Measurements from ENCODE around the gene LTB4R2.
"Not testable (repeated sequence)": the region's sequence is repeated elsewhere in the genome, so short reads cannot be mapped to it uniquely, and the experiment has no call there.

Gene LTB4R2

DNA sequence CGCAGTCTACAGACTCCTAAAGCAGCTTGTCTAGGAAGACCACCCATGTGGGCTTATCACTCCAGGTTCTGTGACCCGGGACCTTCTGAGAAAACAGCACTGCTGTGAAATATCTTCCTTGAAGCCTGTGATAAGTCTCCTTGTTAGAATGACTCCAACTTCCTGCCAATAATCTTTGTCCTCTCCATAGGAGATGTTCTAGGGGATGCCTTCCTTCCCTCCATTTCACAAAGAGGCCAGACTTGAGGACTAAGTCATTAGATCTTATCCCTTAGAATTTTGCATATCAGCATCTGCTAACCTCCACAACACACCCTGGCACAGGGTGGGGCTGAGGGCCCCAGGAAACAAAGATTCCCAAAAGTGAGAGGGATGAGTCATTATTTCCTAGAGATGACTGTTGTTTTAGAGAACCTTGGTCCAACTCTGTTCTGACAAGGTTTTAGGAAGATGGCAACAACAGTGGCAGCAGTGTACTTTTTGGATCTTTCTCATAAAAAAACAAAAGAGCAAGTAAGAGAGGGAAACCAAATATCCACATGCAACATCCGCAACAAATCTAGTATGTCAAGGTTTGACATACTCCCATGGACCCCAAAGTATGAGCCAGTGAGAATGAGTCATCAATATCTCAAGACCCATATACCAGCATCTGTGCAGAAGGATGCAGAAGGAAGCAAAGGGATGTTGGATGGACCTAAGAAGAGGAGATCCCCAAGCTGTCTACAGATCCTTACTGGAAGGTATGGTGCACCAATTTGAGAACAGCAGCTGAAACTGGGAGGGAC is 7.4 kb downstream of the LTB4R2 start:
- no peak for DNase-seq (ENCODE audit: low read depth in 1 of 2, low spot score in 1 of 2)

DNA sequence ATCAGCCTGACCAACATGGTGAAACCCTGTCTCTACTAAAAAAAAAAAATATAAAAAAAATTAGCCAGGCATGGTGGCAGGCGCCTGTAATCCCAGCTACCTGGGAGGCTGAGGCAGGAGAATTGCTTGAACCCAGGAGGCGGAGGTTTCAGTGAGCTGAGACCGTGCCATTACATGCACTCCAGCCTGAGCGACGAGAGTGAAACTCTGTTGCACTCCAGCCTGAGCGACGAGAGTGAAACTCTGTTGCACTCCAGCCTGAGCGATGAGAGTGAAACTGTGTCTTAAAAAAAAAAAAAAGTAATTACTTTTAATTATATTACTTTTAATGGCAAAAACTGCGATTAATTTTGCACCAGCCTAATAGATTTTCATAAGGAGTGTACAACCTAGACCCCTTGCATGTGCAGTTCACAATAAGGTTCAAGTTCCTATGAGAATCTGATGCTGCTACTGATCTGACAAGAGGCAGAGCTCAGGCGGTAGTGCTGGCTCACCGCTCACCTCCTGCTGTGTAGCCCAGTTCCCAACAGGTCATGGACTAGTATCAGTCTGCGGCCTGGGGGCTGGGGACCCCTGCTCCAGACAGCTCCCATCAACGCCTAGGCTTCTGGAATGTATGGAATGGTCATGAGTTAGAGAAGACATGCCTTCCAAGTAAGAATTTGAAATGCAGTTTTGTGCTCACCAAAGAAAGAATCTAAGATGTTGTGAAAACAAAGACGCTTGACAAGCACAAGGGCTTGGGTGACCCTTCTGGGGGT is 11.5 kb downstream of the LTB4R2 start:
- DNase-seq (ENCODE audit: low read depth in 1 of 2, low spot score in 1 of 2), result no peak

DNA sequence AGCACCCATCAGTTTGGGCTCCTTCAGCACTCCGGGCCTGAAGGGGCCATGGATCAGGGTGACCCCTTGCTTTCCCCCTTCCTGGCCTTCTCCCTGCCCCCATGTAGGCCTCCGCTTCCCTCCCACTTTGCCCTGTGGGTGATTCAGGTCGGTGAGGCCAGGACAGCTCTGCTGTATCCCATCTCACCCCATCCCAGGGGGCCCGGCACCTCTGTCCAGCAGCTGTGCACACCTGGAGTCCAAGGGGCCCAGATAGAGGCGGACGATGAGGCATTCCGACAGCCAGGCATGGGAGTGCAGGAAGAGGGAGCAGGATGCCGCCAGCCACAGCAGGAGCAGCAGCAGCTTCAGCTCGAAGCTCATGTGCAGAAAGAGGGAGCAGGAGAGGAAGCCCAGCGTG is 12.7 kb downstream of the LTB4R2 start:
- no peak for DNase-seq (ENCODE audit: low read depth in 1 of 2, low spot score in 1 of 2)

DNA sequence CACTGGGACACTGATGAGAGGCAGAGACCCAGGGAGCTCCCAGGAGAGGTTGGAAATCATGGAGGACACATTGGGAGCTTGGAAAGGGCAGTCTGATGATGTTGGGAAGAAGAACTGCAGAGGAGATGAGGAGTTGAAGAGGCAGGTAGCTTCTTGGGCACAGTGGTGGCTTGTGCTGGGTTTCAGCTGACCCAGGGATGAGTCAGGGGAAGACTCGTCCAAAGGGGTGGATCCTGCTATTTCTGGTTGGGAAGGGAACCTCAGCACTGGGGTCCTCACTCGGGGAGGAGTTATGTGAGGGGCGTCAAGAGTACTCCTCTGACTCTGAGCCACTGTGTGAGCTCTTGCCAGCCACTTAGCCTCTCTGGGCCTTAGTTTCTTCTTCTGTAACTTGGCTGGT is 13.4 kb downstream of the LTB4R2 start:
- no peak for DNase-seq (ENCODE audit: low read depth in 1 of 2, low spot score in 1 of 2)

DNA sequence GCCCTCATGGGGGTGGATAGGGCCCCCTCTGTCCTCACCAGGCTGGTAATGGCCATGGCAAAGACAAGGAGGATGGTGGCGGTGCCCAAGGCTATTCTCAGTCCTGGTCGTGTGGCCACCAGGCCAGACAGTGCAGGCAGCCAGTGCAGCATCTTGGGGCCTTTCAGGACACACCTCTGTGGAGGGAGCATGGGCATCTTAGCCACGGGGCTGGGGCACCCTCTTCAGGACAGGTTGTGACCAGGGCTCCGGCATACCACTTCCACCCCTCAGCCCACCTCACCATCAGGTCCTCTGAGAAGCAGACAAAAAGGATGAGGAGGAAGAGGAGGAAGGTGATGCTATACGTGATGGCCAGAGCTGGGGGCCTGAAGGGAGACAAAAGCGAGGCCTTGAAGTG is 14.1 kb downstream of the LTB4R2 start:
- no peak for DNase-seq (ENCODE audit: low read depth in 1 of 2, low spot score in 1 of 2)

DNA sequence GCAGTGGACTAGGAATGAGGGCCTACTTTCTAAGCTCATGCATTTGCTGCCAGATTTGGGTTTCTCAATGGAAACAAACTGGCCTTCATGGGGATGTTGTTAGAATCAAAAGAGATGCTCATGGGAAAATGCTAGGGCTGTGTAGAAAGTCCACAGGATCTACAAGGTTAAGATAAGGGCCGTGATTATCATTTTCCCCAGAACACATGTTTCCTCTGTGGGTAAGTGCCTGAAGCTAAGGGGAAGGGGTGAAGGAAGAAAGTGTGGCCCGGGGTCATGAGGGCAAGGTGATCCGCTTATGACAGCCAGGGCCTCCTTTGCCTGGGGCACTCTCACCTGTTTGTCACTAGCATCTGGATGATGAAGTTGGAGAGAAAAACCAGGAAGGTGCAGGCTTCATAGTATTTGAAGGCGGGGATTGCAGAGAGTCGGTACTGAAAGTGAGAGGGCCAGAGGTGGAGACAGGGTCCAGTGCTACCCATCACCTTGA is 15.1 kb downstream of the LTB4R2 start:
- no peak for DNase-seq (ENCODE audit: low read depth in 1 of 2, low spot score in 1 of 2)

DNA sequence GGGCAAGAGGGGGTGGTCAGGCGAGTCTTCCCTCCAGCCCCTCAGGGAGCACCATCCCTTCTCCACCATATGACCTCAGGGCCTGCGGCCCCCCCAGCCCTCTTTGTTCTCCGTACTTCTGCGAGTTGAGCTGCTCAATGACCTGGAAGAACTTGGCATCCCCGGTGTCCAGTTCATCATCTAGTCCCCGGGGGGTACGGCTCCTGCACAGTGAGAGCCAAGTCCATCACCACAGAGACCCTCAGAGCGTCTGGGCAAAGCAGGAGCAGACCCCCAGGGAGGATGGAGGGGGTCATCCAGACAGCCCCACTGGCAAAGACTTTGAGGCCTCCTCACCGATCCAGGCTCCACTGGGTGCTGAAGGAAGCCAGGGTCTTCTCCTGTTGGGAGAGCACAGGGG is 16.0 kb downstream of the LTB4R2 start:
- no peak for DNase-seq (ENCODE audit: low read depth in 1 of 2, low spot score in 1 of 2)

DNA sequence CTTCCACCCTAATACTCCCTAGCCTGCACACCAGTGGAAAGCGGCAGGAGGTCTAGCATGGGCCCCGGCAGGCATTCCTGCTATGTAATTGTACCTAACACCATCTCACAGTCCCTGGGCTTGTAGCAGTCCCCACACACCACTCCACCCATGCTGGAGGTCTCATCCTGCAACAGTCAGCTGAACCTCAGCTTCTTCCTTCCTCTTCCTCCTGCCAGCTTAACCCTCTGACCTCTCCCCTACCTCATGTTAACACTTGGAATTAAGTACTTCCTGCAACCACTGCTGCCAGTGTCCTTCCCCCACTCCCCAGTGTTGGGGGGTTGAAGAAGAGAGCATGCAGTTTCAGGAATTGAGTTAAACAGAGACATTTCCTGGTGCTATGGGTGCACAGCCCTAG is 17.4 kb downstream of the LTB4R2 start:
- no peak for DNase-seq (ENCODE audit: low read depth in 1 of 2, low spot score in 1 of 2)

DNA sequence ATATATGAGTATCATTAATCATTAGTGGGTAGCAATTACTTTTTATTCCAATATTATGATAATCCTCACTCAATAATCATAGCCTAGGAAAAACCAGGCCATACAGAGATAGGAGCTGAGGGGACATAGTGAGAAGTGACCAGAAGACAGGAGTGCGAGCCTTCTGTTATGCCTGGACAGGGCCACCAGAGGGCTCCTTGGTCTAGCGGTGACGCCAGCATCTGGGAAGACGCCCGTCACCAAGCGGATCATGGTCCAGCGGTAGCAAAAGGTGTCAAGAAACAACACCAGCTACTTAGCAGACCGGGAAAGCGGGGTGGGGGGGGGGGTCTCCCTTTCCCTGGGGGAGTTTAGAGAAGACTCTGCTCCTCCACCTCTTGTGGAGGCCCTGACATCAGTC is 18.0 kb downstream of the LTB4R2 start:
- DNase-seq (ENCODE audit: low read depth in 1 of 2, low spot score in 1 of 2), result not testable (repeated sequence)

DNA sequence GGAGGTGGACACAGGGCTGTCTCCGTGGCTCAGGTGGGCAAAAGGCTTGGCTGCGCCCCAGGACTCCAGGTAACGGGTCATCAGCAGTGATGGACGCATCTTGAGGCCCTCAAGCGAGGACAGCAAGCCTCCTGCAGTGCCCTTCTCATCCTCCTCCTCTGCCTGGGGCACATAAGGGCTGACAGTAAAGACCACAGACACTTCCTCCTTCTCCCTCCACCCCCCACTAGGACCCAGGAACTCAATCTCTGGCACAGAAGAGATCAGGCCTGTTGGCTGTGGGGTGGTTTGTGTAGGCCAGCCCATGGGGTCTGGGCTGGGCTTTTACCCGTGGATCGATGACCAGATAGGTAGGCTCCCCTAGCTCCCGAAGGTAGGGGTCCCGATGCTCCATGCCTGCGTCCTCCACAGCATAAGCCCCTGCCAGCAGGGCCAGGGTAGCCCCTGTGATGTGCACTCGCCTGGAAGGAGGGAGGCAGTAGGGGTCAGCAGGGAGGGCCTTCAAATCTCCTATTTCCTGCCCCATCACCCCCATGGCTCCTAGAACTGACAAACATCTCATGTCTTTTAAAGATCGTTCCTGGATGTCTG is 19.2 kb downstream of the LTB4R2 start:
- DNase-seq (ENCODE audit: low read depth in 1 of 2, low spot score in 1 of 2), result no peak

DNA sequence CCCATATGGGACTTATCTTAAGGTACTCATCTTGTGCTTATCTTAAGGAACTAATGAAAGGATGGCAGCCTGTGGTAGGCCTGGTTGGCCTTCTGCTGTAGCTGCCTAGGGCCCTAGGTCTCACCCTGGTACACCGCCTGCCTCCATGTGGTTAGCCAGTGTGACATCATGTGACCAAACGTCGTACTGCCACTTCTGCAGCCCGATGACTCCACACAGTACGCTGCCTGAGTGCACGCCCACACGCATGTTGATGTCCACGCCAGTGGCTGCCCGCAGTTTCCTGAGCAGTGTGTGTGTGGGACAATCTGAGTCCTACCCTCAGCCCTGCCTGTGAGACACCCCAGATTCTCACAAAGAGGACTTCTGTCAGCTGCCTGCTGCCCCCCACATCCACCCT is 19.8 kb downstream of the LTB4R2 start:
- no peak for DNase-seq (ENCODE audit: low read depth in 1 of 2, low spot score in 1 of 2)

DNA sequence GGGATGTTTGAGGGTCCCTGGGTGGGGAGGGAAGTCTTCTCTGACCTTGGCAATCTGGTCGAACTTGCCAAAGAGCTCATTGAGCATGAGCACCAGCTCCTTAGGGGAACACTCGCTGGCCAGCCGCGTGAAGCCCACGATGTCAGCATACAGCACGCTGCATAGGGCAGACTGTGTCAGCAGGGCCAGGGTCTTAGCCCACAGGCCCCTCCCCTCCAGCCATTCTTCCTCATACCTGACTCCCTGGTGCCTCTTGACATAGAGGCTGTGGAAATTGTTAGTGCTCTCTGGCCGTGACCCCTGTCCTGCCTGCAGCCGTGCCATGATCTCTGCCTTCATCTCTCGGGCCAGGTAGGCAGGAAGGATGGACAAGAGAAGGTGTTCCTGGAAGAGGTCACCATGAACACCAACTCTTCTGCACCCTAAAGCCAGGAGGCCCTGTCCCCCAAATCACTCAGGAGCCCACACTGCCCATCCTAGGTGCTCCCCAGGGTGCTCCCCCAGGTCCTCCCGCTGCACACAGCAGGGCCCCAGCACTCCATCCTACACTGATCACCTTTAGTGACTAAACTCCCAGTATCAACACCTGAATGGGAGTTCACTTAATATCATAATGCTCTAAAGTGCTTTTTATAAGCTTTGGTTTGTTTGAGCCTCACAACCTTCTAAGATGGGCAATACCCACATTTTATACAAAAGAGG is 21.2 kb downstream of the LTB4R2 start:
- DNase-seq (ENCODE audit: low read depth in 1 of 2, low spot score in 1 of 2), result no peak

DNA sequence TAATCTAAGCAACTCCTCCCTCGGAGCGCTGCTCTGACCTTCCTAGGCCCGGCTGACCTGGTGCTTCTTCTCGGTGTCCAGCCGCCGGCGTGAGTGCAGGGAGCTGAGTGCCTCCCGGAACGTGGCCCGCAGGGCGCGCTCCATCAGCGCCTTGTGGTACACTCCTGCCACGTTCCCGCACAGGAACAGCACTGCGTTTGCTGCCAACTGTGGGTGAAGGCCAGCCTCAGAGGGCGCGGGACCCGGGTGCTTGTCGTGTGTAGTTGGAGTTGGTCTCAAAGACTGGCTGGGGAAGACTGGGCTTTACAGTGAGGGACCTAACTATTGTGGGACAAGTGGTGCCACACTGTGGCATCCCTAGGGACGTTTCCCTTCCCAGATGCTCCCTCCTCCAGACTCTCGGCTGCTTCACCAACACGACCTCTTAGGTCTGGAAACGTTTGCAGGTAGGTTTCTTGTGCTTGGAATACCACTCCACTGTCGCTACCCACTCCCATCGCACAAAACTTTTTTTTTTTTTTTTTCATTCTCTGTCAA is 21.9 kb downstream of the LTB4R2 start:
- DNase-seq (ENCODE audit: low read depth in 1 of 2, low spot score in 1 of 2), result no peak

DNA sequence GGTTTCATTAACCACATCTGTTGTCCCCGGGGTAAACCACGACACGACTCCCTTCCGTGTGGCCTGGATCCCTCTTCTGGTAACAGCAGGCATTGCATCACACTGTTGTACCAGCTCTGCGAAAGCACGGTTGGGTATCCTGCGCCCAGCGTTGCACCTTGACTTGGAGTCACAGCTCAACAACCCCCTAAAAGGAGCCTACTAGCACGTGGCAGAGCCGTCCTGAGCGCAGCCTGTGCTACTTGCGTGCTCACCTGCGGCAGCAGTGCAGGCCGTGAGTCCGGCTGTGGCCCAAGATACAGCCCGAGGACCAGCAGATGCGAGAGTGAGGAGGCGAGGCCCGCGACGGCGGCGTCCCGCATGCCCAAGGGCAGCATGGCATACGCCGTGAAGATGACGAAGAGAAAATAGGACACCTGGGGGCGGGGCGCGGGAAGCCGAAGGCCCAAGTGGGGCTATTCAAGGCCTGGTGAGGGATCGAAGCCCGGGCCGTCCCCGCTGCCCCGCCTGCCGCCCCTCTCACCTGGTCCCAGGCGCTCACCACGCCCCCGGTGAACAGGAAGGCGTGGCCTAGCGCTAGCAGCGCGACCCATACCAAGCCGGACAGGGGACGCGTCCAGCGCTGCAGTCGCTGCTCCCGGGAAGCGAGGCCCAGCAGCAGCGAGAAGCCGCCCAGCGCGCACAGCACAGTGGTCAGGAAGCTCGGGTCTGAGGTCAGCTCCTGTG is 22.5 kb downstream of the LTB4R2 start:
- DNase-seq (ENCODE audit: low read depth in 1 of 2, low spot score in 1 of 2), result peak; percentile 55 to 84

DNA sequence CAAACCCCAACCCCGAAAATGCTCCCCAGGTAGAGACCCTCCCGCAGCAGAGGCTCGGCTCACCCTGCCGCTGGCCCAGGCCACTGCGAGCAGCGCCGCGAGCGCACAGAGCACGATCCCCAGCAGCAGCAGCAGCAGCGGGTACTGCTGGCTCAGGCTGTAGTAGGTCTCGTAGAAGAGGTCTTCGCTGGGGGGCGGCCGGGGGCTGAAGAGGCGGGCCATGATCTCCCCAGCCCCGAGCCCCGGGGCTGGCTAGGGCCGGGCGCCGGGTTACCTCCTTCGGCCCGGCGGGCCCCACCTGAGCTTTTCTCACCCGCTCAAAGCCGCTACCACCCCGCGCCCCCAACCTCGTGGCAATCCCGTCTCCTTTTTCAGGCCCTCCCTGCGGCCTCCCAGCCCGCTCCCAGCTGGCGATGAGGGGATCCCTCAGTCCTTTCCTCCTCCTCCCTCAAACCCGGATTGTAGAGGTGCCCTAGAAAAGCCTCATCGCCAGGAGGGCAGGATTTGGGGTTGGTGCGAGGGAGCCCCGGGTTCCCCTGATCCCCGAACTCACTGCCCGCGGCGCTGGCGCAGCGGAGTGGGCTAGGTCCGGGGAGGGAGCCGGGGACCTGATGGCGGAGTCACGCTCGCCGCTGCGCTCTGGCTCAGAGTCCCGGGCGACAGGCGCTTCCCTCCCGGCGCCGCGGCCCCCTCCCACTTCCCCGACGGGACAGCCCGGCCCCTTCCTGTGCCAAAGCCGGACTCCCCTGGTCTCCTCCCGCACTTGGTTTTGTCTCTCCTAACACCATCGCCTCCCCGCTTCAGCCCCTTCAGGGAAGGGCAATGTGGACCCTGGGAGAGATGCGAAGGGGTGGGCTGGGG is 24.7 kb downstream of the LTB4R2 start, which contains the start of gene ADCY4:
Gene ADCY4 (minus strand): TSS at position 641 of the 861 bp plus-strand sequence. CDS start 419 bp downstream, at position 222.
- no peak for DNase-seq (ENCODE audit: low read depth in 1 of 2, low spot score in 1 of 2)

DNA sequence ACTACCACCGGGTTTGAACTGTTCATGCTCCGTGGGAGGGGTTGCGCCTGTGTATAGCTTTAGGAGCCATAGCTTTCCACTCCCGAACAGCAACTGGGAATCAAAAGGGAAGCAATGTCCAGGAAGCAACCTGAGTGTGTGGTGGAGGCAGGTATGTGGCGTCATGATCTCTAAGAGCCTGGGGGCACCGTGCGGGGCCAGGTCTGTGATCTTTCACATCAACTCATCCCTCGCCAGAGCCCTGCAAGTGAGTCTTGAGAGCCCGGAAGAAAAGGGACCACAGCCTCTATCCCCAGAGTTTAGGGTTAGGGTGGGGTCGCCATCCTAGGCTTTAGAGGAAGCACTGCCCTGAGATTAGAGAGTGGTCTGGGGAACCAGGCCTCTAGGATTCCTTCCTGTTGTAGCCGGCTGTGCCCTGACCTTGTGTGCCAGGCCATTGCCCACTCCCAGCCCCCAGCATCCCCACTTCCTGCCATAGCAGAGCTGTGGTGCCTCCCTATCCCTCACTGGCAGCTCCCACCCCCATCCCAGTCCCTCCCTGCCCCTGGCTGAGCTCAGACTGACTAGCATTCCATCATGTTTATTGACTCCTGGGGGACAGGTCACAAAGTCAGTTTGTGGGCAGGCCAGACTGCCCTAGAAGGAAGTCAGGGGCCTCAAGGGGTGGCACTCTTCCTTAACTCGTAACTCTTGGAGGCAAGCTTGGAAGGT is 25.7 kb downstream of the LTB4R2 start:
- DNase-seq (ENCODE audit: low read depth in 1 of 2, low spot score in 1 of 2), result no peak

DNA sequence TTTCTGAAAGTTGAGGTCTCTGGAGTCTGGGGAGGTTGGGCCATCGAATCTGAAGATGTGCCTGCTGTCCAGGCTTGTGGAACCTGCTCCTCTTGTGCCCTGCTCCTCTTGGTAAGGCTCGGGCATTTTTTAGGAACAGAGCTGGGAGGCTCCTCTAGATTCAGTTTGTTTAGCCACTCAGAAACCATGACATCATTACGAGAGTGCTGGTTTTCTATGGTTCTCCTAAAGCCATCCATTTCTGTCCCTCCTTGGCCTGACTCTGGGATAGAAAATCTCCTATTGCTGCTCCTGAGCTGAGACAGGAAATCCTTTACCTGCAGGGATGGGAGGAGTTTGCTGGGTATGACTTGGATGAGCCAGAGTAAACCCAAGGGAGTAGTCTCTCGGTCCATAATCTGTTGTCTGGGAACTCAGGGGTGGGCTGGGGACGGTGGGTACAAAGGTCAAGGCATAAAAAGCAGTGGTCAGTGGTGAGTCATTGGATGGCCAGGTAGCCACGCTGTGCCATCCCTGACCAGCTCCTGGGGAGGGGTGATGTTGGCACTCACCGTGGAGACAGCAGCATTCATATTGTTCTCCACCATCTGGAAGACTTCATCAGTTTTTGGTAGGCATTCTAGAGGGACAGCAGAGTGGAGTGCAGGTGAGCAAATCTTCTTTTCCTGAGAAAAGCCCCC is 27.3 kb downstream of the LTB4R2 start:
- DNase-seq (ENCODE audit: low read depth in 1 of 2, low spot score in 1 of 2), result no peak

DNA sequence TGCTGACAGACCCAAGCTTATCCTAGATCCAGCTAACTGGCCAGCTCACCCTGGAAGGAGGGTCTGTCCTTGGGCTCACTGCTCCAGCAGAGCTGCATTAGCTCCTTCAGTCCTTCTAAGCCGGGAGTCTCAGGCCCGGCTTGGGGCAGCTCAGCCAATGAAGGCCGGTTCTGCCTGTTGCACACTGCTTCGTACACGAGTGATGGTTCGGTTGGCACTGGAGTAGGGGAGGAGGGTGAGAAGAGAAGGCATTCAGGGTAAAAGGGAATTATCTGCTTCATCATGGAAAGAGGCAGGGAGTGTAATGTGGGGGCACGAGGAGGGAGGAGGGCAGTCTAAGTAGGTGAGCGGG is 27.9 kb downstream of the LTB4R2 start:
- no peak for DNase-seq (ENCODE audit: low read depth in 1 of 2, low spot score in 1 of 2)

Data from activated CD4-positive, alpha-beta T cell treated with anti-CD3 and anti-CD28 coated beads, Interleukin-2, amount 50 U/mL, for 24 hours (primary cell).